SK-N-SH (cell line): ENCODE results near the gene TBC1D21. TPM values are rescaled to one million over a fixed set of nuclear protein-coding genes. Genes with fewer than 3 reads are reported as not detected.

ENCODE experiments used
- CTCF ChIA-PET: fragments of 300-600, 350-600 bp; formaldehyde crosslinking; extraction: SDS; loops from one replicate; lab custom pipeline; 2021; lab: Yijun Ruan, JAX
- POLR2A ChIA-PET: fragments of 350-600 bp; sonication (Branson Sonifier 250); formaldehyde crosslinking; extraction: SDS; loops from one replicate; lab custom pipeline; 2020; ENCODE audit warnings: antibody characterized with exemption, inconsistent platforms; lab: Yijun Ruan, JAX
- DNase-seq: peaks from one replicate; pipeline ENCODE4 v3.0.0; 2012
- H2AFZ ChIP-seq: fragments of 200-600 bp; sonication (generic); 2 replicates; pipeline ENCODE4 v1.8.1; 2016; ENCODE audit warnings: antibody characterized with exemption, mild to moderate bottlenecking, low read depth
- H3F3A ChIP-seq: fragments of 200-600 bp; sonication (generic); replicated peaks from 2 replicates; pipeline ENCODE3; 2016; ENCODE audit warnings: antibody characterized with exemption, mild to moderate bottlenecking; ENCODE audit not compliant: insufficient read depth
- H3K27ac ChIP-seq, 2 experiments: fragments of 200-500 bp in 1 of 2; fragments of 200-600 bp in 1 of 2; sonication (Bioruptor generic) in 1 of 2; sonication (generic), shearing (Covaris generic) in 1 of 2; 2 replicates each; pipeline versions ENCODE4 v1.5.1 to v1.6.1; 2014 to 2016; ENCODE audit warnings: low read depth in 2 of 2, inconsistent platforms in 1 of 2, low read length in 1 of 2, mild to moderate bottlenecking in 1 of 2, mixed read lengths in 1 of 2
- H3K27me3 ChIP-seq: fragments of 200-600 bp; sonication (generic), shearing (Covaris generic); 2 replicates; pipeline ENCODE4 v1.6.1; 2016; ENCODE audit warnings: mixed run types; ENCODE audit not compliant: insufficient read depth
- H3K36me3 ChIP-seq, 2 experiments: fragments of 200-500 bp in 1 of 2; fragments of 200-600 bp in 1 of 2; sonication (Bioruptor generic) in 1 of 2; sonication (generic) in 1 of 2; replicated peaks in 1 of 2; 2 replicates each; pipeline versions ENCODE3 to v1.5.1; 2014 to 2016; ENCODE audit warnings: low read length in 1 of 2, mild to moderate bottlenecking in 1 of 2; ENCODE audit not compliant: insufficient read depth in 2 of 2, control insufficient read depth in 1 of 2
- H3K4me1 ChIP-seq, 2 experiments: fragments of 200-500 bp in 1 of 2; fragments of 200-600 bp in 1 of 2; sonication (Bioruptor generic) in 1 of 2; sonication (generic), shearing (Covaris generic) in 1 of 2; 2 replicates each; pipeline versions ENCODE4 v1.5.1 to v1.6.1; 2014 to 2016; ENCODE audit warnings: low read depth in 1 of 2, low read length in 1 of 2, mixed run types in 1 of 2; ENCODE audit not compliant: insufficient read depth in 2 of 2, control insufficient read depth in 1 of 2
- H3K4me2 ChIP-seq: fragments of 200-600 bp; sonication (generic), shearing (Covaris generic); 2 replicates; pipeline ENCODE4 v1.6.1; 2017; ENCODE audit warnings: mixed run types
- H3K4me3 ChIP-seq, 2 experiments: fragments of 200-500 bp in 1 of 2; fragments of 200-600 bp in 1 of 2; sonication (Bioruptor generic) in 1 of 2; sonication (generic), shearing (Covaris generic) in 1 of 2; 2 replicates each; pipeline versions ENCODE4 v1.5.1 to v1.8.1; 2014 to 2016; ENCODE audit warnings: low read depth in 2 of 2, inconsistent platforms in 1 of 2, low read length in 1 of 2, mild to moderate bottlenecking in 1 of 2, mixed read lengths in 1 of 2, moderate library complexity in 1 of 2
- H3K79me2 ChIP-seq: fragments of 200-600 bp; sonication (generic); 2 replicates; pipeline ENCODE4 v1.8.1; 2017; ENCODE audit warnings: mild to moderate bottlenecking; ENCODE audit not compliant: insufficient read depth
- H3K9ac ChIP-seq: fragments of 200-600 bp; sonication (generic); 2 replicates; pipeline ENCODE4 v1.6.1; 2017; ENCODE audit warnings: mixed run types
- H3K9me2 ChIP-seq: fragments of 200-600 bp; sonication (generic); 2 replicates; pipeline ENCODE4 v1.6.1; 2017; ENCODE audit warnings: mixed run types
- H3K9me3 ChIP-seq: fragments of 200-600 bp; sonication (generic); 2 replicates; pipeline ENCODE4 v1.6.1; 2017; ENCODE audit warnings: mixed run types, mild to moderate bottlenecking, moderate library complexity
- H4K20me1 ChIP-seq: fragments of 200-600 bp; sonication (generic); 2 replicates; pipeline ENCODE4 v1.6.1; 2017; ENCODE audit warnings: mild to moderate bottlenecking, mixed run types; ENCODE audit not compliant: insufficient read depth
- EZH2phosphoT487 ChIP-seq: fragments of 200-600 bp; sonication (generic); IDR thresholded peaks from 2 replicates; pipeline ENCODE4 v1.6.1; 2017; ENCODE audit warnings: low read depth, mixed run types, mild to moderate bottlenecking, antibody characterized with exemption, moderate library complexity, borderline replicate concordance
- GABPA ChIP-seq: IDR thresholded peaks from 2 replicates; pipeline ENCODE4 v1.4.0; 2012; ENCODE audit warnings: low read depth, mild to moderate bottlenecking
- IRF3 ChIP-seq: fragments of 150-350 bp; IDR thresholded peaks from 2 replicates; pipeline ENCODE4 v1.6.1; 2016; ENCODE audit warnings: mild to moderate bottlenecking, low read depth, low read length
- MAX ChIP-seq: IDR thresholded peaks from 2 replicates; pipeline ENCODE4 v1.4.0; 2012; ENCODE audit warnings: low read depth
- MXI1 ChIP-seq: IDR thresholded peaks from 2 replicates; pipeline ENCODE4 v1.6.1; 2012; ENCODE audit warnings: mild to moderate bottlenecking, low read depth, low read length, improper control_type of control experiment
- POLR2AphosphoS5 ChIP-seq: IDR thresholded peaks from 2 replicates; pipeline ENCODE4 v1.6.1; 2012; ENCODE audit warnings: low read depth, low read length
- RAD21 ChIP-seq: IDR thresholded peaks from 2 replicates; pipeline ENCODE4 v1.6.1; 2012; ENCODE audit warnings: mild to moderate bottlenecking, low read length
- RCOR1 ChIP-seq: fragments of 150-350 bp; IDR thresholded peaks from 2 replicates; pipeline ENCODE4 v1.6.1; 2017; ENCODE audit warnings: antibody characterized with exemption, low read length
- REST ChIP-seq: IDR thresholded peaks from 2 replicates; pipeline ENCODE4 v1.6.1; 2012; ENCODE audit warnings: mild to moderate bottlenecking, low read depth, low read length, moderate library complexity
- RFX5 ChIP-seq: IDR thresholded peaks from 2 replicates; pipeline ENCODE4 v1.6.1; 2012; ENCODE audit warnings: mild to moderate bottlenecking, improper control_type of control experiment, low read length
- RXRA ChIP-seq: IDR thresholded peaks from 2 replicates; pipeline ENCODE4 v1.4.0; 2012; ENCODE audit warnings: low read depth, mild to moderate bottlenecking, borderline replicate concordance
- TCF12 ChIP-seq: IDR thresholded peaks from 2 replicates; pipeline ENCODE4 v1.4.0; 2012
- USF1 ChIP-seq: IDR thresholded peaks from 2 replicates; pipeline ENCODE4 v1.4.0; 2012; ENCODE audit warnings: low read depth, borderline replicate concordance
- WGBS: methylation state at CpG from one replicate; pipeline ENCODE4 v1.1.6; 2017; ENCODE audit warnings: low lambda C conversion rate; 5-methylcytosine and 5-hydroxymethylcytosine counted together
- polyA plus RNA-seq, 3 experiments: library from polyadenylated mRNA; depleted of rRNA; stranded (reverse); fragments of >200 nt; gene quantifications; 2 replicates each; pipeline ENCODE4 v1.2.3, GENCODE V29; 2012

The TBC1D21 gene
- polyA plus RNA-seq, 1 of the 3 experiments (the other 2 are of a cell fraction) = not detected

- CTCF ChIA-PET = interaction anchor here (1.1 to 4.2 kb wide), 4 partner anchors 15 to 106 kb away, joined by 3 to 18 read pairs (median 5); partner anchors contain the start of gene TBC1D21
- TF ChIP-seq MAX (no peak), IRF3 (no peak)
Measured at GRCh38 chr15:73858062-73858461, 15.3 kb upstream of the TBC1D21 start.

GRCh38 chr15:73862276-73862675, 11.1 kb upstream of the TBC1D21 start:
- Histone ChIP-seq H3K4me3 (no peak overlapping the region), H3F3A (no peaks in the 10 kb centered on the region), H3K9me3 (no peaks in the 10 kb centered on the region; the same call in 1 of the 2 replicates), H3K79me2 (no peaks in the 10 kb centered on the region), H3K9me2 (no peaks in the 10 kb centered on the region), H3K27me3 (peaks cover 21% of the 10 kb centered on the region; the same call in 1 of the 2 replicates), H4K20me1 (no peaks in the 10 kb centered on the region), H3K27ac (no peak overlapping the region), H3K36me3 (peaks cover 0 to 7% of the 10 kb centered on the region in 2 experiments), H3K9ac (no peak overlapping the region), H3K4me2 (no peak overlapping the region), H2AFZ (no peak overlapping the region), H3K4me1 (no peaks in the 10 kb centered on the region)
- DNase-seq = no peak
- WGBS = 59% methylated on average over 6 of the region's 6 CpGs
- TF ChIP-seq REST (no peak), USF1 (no peak), RCOR1 (no peak), RXRA (no peak), RAD21 (no peak), EZH2phosphoT487 (no peak), GABPA (no peak), MXI1 (no peak), POLR2AphosphoS5 (no peak), RFX5 (no peak), TCF12 (no peak)
- ChIA-PET POLR2A (no interaction called here), CTCF (interaction anchor here (0.9 to 4.2 kb wide), 4 partner anchors 10 to 47 kb away, joined by 3 to 18 read pairs (median 4); partner anchors contain the start of gene TBC1D21)

More at GRCh38 chr15:73858062-73858461, 15.3 kb upstream of the TBC1D21 start:
- peaks cover 0 to 2% of the 10 kb centered on the region in 2 experiments for H3K36me3 ChIP-seq
- no peaks in the 10 kb centered on the region for H3K9me3 ChIP-seq
- H3F3A ChIP-seq = no peaks in the 10 kb centered on the region
- H3K4me2 ChIP-seq = no peak overlapping the region
- H3K9me2 ChIP-seq = no peaks in the 10 kb centered on the region
- H3K4me3 ChIP-seq = no peak overlapping the region
- H3K9ac ChIP-seq = no peak overlapping the region
- H2AFZ ChIP-seq = no peak overlapping the region
- peaks cover 13% of the 10 kb centered on the region; the same call in 1 of the 2 replicates for H3K27me3 ChIP-seq
- 63% methylated on average over 5 of the region's 6 CpGs for WGBS
- no peak for DNase-seq
- POLR2A ChIA-PET = no interaction called here
- H4K20me1 ChIP-seq = no peaks in the 10 kb centered on the region
- no peak overlapping the region for H3K27ac ChIP-seq
- peaks cover 0 to 3% of the 10 kb centered on the region in 2 experiments; a peak in 1 of 4 replicates for H3K4me1 ChIP-seq
- H3K79me2 ChIP-seq = no peaks in the 10 kb centered on the region
